ENCODE measurements around the gene DCDC2. TPM values are rescaled to one million over a fixed set of nuclear protein-coding genes. Genes with fewer than 3 reads are reported as not detected.
"Not testable (repeated sequence)": the region's sequence is repeated elsewhere in the genome, so short reads cannot be mapped to it uniquely, and the experiment has no call there.

Gene DCDC2
- total and polyA plus RNA-seq, 4 donors = 0.13 TPM; not detected in 3

GRCh38 chr6:24272553-24272952 lies 85.3 kb downstream of the DCDC2 start:
- H3K9me3 ChIP-seq (ENCODE audit: control insufficient read depth, low read length) = no peaks in the 10 kb centered on the region
- H3K4me3 ChIP-seq (ENCODE audit: low read length in 2 of 2) = no peak overlapping the region
- intact Hi-C loops (cut with DNase I) = no loop called here
- H3K27me3 ChIP-seq (ENCODE audit: control insufficient read depth in 1 of 2, insufficient read depth in 2 of 2, low read length in 1 of 2) = no peaks in the 10 kb centered on the region
- H3K36me3 ChIP-seq (ENCODE audit: control insufficient read depth in 1 of 2, insufficient read depth in 2 of 2, low read length in 1 of 2) = no peaks in the 10 kb centered on the region
- no peak overlapping the region for H3K27ac ChIP-seq (ENCODE audit: low read depth in 1 of 2, low read length in 2 of 2)
- DNase-seq (no peak), ATAC-seq (ENCODE audit: low FRiP score) (no peak)
- H3K4me1 ChIP-seq (ENCODE audit: control insufficient read depth in 1 of 2, insufficient read depth in 2 of 2, low read length in 2 of 2) = no peaks in the 10 kb centered on the region

- intact Hi-C loops (cut with DNase I) = no loop called here
- ATAC-seq (ENCODE audit: low FRiP score) (no peak), DNase-seq (no peak)
- Histone ChIP-seq H3K4me3 (ENCODE audit: low read length in 2 of 2) (no peak overlapping the region), H3K36me3 (ENCODE audit: control insufficient read depth in 1 of 2, insufficient read depth in 2 of 2, low read length in 1 of 2) (no peaks in the 10 kb centered on the region), H3K27ac (ENCODE audit: low read depth in 1 of 2, low read length in 2 of 2) (no peak overlapping the region), H3K27me3 (ENCODE audit: control insufficient read depth in 1 of 2, insufficient read depth in 2 of 2, low read length in 1 of 2) (no peaks in the 10 kb centered on the region), H3K4me1 (ENCODE audit: control insufficient read depth in 1 of 2, insufficient read depth in 2 of 2, low read length in 2 of 2) (no peaks in the 10 kb centered on the region), H3K9me3 (ENCODE audit: control insufficient read depth, low read length) (no peaks in the 10 kb centered on the region)
- WGBS, 2 donors = 89 to 91% methylated on average over 1 of the region's 1 CpG
Observed at GRCh38 chr6:24272148-24272547, 85.7 kb downstream of the DCDC2 start.

- no peak for ATAC-seq (ENCODE audit: low FRiP score)
- intact Hi-C loops (cut with DNase I) = no loop called here
Observed at GRCh38 chr6:24270011-24270410, 87.8 kb downstream of the DCDC2 start.

GRCh38 chr6:24258214-24258613 lies 99.6 kb downstream of the DCDC2 start:
- WGBS, 2 donors = 85 to 86% methylated on average over 6 of the region's 6 CpGs
- H3K27ac ChIP-seq (ENCODE audit: low read depth in 1 of 2, low read length in 2 of 2); ATAC-seq (ENCODE audit: low FRiP score); H3K4me1 ChIP-seq (ENCODE audit: control insufficient read depth in 1 of 2, insufficient read depth in 2 of 2, low read length in 2 of 2); H3K27me3 ChIP-seq (ENCODE audit: control insufficient read depth in 1 of 2, insufficient read depth in 2 of 2, low read length in 1 of 2); H3K9me3 ChIP-seq (ENCODE audit: control insufficient read depth, low read length); intact Hi-C loops (cut with DNase I); DNase-seq; H3K36me3 ChIP-seq (ENCODE audit: control insufficient read depth in 1 of 2, insufficient read depth in 2 of 2, low read length in 1 of 2); H3K4me3 ChIP-seq (ENCODE audit: low read length in 2 of 2): not testable (repeated sequence)

More at GRCh38 chr6:24270011-24270410, 87.8 kb downstream of the DCDC2 start:
- no peak overlapping the region for H3K4me3 ChIP-seq (ENCODE audit: low read length in 2 of 2)
- H3K4me1 ChIP-seq (ENCODE audit: control insufficient read depth in 1 of 2, insufficient read depth in 2 of 2, low read length in 2 of 2) = no peaks in the 10 kb centered on the region
- DNase-seq = no peak
- no peaks in the 10 kb centered on the region for H3K27me3 ChIP-seq (ENCODE audit: control insufficient read depth in 1 of 2, insufficient read depth in 2 of 2, low read length in 1 of 2)
- WGBS, 2 donors = 73 to 78% methylated on average over 1 of the region's 1 CpG
- no peaks in the 10 kb centered on the region for H3K9me3 ChIP-seq (ENCODE audit: control insufficient read depth, low read length)
- H3K36me3 ChIP-seq (ENCODE audit: control insufficient read depth in 1 of 2, insufficient read depth in 2 of 2, low read length in 1 of 2) = no peaks in the 10 kb centered on the region
- H3K27ac ChIP-seq (ENCODE audit: low read depth in 1 of 2, low read length in 2 of 2) = no peak overlapping the region

GRCh38 chr6:24257282-24257681 lies 100.6 kb downstream of the DCDC2 start:
- 83 to 84% methylated on average over 4 of the region's 4 CpGs for WGBS, 2 donors
- H3K4me3 ChIP-seq (ENCODE audit: low read length in 2 of 2) = no peak overlapping the region
- DNase-seq = no peak
- no peaks in the 10 kb centered on the region for H3K36me3 ChIP-seq (ENCODE audit: control insufficient read depth in 1 of 2, insufficient read depth in 2 of 2, low read length in 1 of 2)
- ATAC-seq (ENCODE audit: low FRiP score) = no peak
- peaks cover 2% of the 10 kb centered on the region for H3K9me3 ChIP-seq (ENCODE audit: control insufficient read depth, low read length)
- no peaks in the 10 kb centered on the region for H3K27me3 ChIP-seq (ENCODE audit: control insufficient read depth in 1 of 2, insufficient read depth in 2 of 2, low read length in 1 of 2)
- H3K4me1 ChIP-seq (ENCODE audit: control insufficient read depth in 1 of 2, insufficient read depth in 2 of 2, low read length in 2 of 2) = no peaks in the 10 kb centered on the region
- intact Hi-C loops (cut with DNase I) = no loop called here
- no peak overlapping the region for H3K27ac ChIP-seq (ENCODE audit: low read depth in 1 of 2, low read length in 2 of 2)

GRCh38 chr6:24255676-24256075 lies 102.2 kb downstream of the DCDC2 start:
- no peak for ATAC-seq (ENCODE audit: low FRiP score)

GRCh38 chr6:24253360-24253759 lies 104.5 kb downstream of the DCDC2 start:
- H3K36me3 ChIP-seq (ENCODE audit: control insufficient read depth in 1 of 2, insufficient read depth in 2 of 2, low read length in 1 of 2) = no peaks in the 10 kb centered on the region
- intact Hi-C loops (cut with DNase I) = no loop called here
- H3K4me1 ChIP-seq (ENCODE audit: control insufficient read depth in 1 of 2, insufficient read depth in 2 of 2, low read length in 2 of 2) = no peaks in the 10 kb centered on the region
- DNase-seq (no peak), ATAC-seq (ENCODE audit: low FRiP score) (no peak)
- H3K27ac ChIP-seq (ENCODE audit: low read depth in 1 of 2, low read length in 2 of 2) = no peak overlapping the region
- no peak overlapping the region for H3K4me3 ChIP-seq (ENCODE audit: low read length in 2 of 2)
- H3K27me3 ChIP-seq (ENCODE audit: control insufficient read depth in 1 of 2, insufficient read depth in 2 of 2, low read length in 1 of 2) = no peaks in the 10 kb centered on the region
- no peaks in the 10 kb centered on the region for H3K9me3 ChIP-seq (ENCODE audit: control insufficient read depth, low read length)

More at GRCh38 chr6:24255676-24256075, 102.2 kb downstream of the DCDC2 start:
- H3K4me3 ChIP-seq (ENCODE audit: low read length in 2 of 2) = no peak overlapping the region
- H3K9me3 ChIP-seq (ENCODE audit: control insufficient read depth, low read length) = no peaks in the 10 kb centered on the region
- no peaks in the 10 kb centered on the region for H3K27me3 ChIP-seq (ENCODE audit: control insufficient read depth in 1 of 2, insufficient read depth in 2 of 2, low read length in 1 of 2)
- no peak overlapping the region for H3K27ac ChIP-seq (ENCODE audit: low read depth in 1 of 2, low read length in 2 of 2)
- 89 to 92% methylated on average over 1 of the region's 1 CpG for WGBS, 2 donors
- H3K36me3 ChIP-seq (ENCODE audit: control insufficient read depth in 1 of 2, insufficient read depth in 2 of 2, low read length in 1 of 2) = no peaks in the 10 kb centered on the region
- no peaks in the 10 kb centered on the region for H3K4me1 ChIP-seq (ENCODE audit: control insufficient read depth in 1 of 2, insufficient read depth in 2 of 2, low read length in 2 of 2)
- intact Hi-C loops (cut with DNase I) = no loop called here
- no peak for DNase-seq

GRCh38 chr6:24252280-24252679 lies 105.6 kb downstream of the DCDC2 start:
- 61 to 64% methylated on average over 1 of the region's 1 CpG for WGBS, 2 donors
- Histone ChIP-seq H3K36me3 (ENCODE audit: control insufficient read depth in 1 of 2, insufficient read depth in 2 of 2, low read length in 1 of 2) (no peaks in the 10 kb centered on the region), H3K9me3 (ENCODE audit: control insufficient read depth, low read length) (no peaks in the 10 kb centered on the region), H3K27ac (ENCODE audit: low read depth in 1 of 2, low read length in 2 of 2) (no peak overlapping the region), H3K4me1 (ENCODE audit: control insufficient read depth in 1 of 2, insufficient read depth in 2 of 2, low read length in 2 of 2) (no peaks in the 10 kb centered on the region), H3K4me3 (ENCODE audit: low read length in 2 of 2) (no peak overlapping the region), H3K27me3 (ENCODE audit: control insufficient read depth in 1 of 2, insufficient read depth in 2 of 2, low read length in 1 of 2) (no peaks in the 10 kb centered on the region)
- intact Hi-C loops (cut with DNase I) = no loop called here
- ATAC-seq (ENCODE audit: low FRiP score) (no peak), DNase-seq (no peak)

GRCh38 chr6:24251339-24251738 lies 106.5 kb downstream of the DCDC2 start:
- intact Hi-C loops (cut with DNase I) = no loop called here
- Histone ChIP-seq H3K36me3 (ENCODE audit: control insufficient read depth in 1 of 2, insufficient read depth in 2 of 2, low read length in 1 of 2) (no peaks in the 10 kb centered on the region), H3K4me1 (ENCODE audit: control insufficient read depth in 1 of 2, insufficient read depth in 2 of 2, low read length in 2 of 2) (no peaks in the 10 kb centered on the region), H3K27ac (ENCODE audit: low read depth in 1 of 2, low read length in 2 of 2) (no peak overlapping the region), H3K9me3 (ENCODE audit: control insufficient read depth, low read length) (no peaks in the 10 kb centered on the region), H3K27me3 (ENCODE audit: control insufficient read depth in 1 of 2, insufficient read depth in 2 of 2, low read length in 1 of 2) (no peaks in the 10 kb centered on the region), H3K4me3 (ENCODE audit: low read length in 2 of 2) (no peak overlapping the region)
- 58 to 68% methylated on average over 2 of the region's 2 CpGs for WGBS, 2 donors
- DNase-seq (no peak), ATAC-seq (ENCODE audit: low FRiP score) (no peak)
